A673 (cell line): ENCODE measurements around the gene EDEM3.
"Not testable (repeated sequence)": the region's sequence is repeated elsewhere in the genome, so short reads cannot be mapped to it uniquely, and the experiment has no call there.

ENCODE experiments used
- CTCF ChIP-seq: fragments of 300-800, 200-600 bp; sonication (generic); conservative IDR thresholded peaks from 2 replicates; pipeline ENCODE4 v1.5.1; 2017; ENCODE audit warnings: low read depth, mild to moderate bottlenecking, antibody characterized with exemption, low read length, moderate library complexity, mixed read lengths
- EZH2 ChIP-seq: fragments of 200-600 bp; sonication (generic); IDR thresholded peaks from 2 replicates; pipeline ENCODE4 v1.6.1; 2017; ENCODE audit warnings: borderline replicate concordance, low read depth, mild to moderate bottlenecking, mixed read lengths, antibody characterized with exemption, low read length; ENCODE audit not compliant: poor library complexity, severe bottlenecking

DNA sequence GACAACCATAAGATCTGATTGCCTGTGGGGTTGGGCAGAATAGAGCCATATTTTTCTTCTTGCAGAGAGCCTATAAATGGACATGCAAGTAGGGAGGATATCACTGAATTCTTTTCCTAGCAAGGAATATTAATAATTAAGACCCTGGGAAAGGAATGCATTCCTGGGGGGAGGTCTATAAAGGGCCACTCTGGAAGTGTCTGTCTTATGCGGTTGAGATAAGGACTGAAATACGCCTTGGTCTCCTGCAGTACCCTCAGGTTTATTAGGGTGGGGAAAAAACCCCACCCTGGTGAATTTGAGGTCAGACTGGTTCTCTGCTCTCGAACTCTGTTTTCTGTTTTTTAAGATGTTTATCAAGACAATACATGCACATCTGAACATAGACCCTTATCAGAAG is 29.1 kb upstream of the EDEM3 start:
- not testable (repeated sequence) for TF ChIP-seq CTCF, EZH2
